HG02981 (cell line): ENCODE results near the gene ANGPTL7.
A peak's percentile ranks its signal among the peaks of the same experiment; 100 is the strongest.

Experiments used
- ATAC-seq: cut with Tn5 transposase; IDR thresholded peaks from one replicate; pipeline ENCODE4 v1.9.1; 2021; ENCODE audit warnings: mild to moderate bottlenecking, moderate library complexity; ENCODE audit not compliant: unreplicated experiment

The ANGPTL7 gene

GRCh38 chr1:11198851-11199594, 9.9 kb downstream of the ANGPTL7 start:
- ATAC-seq: no peak

DNA sequence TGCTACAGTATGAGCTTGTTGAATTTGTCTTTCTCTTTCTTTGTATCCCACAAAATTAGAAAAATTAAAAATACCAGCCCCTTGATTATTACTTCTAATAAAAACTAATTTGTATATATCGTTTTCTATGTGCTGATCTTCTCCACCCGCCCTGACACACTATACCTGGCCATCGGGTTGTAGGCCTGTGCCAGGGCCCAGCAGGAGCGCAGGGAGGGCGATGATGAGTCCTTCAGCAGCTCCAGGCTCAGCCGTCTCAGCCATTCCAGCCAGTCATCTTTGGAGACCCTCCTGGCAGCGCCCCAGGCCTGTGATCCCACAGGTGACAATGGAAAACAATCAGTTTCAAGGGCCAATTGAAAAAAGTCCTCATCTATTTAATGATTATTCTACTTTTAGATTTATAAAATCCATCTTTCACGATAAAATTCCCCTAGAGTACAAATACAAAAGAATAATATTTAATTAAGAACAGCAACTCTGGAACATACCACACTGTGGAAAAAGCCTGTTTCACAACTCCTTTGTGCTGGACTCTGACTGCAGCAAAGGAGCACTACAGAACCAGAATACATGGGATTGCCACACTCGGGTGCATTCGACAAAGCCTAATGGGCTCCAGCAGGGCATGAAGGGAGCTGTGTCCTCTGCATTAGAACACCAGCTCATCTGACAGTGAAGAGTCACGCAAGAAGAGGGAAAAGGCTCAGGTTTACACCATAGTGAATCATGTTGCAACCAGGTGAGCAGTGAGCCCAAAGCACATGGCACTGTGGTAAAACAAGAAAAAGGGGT, 15.4 kb downstream of the ANGPTL7 start:
- ATAC-seq: no peak

GRCh38 chr1:11207898-11208611, 18.9 kb downstream of the ANGPTL7 start:
- ATAC-seq: no peak

DNA sequence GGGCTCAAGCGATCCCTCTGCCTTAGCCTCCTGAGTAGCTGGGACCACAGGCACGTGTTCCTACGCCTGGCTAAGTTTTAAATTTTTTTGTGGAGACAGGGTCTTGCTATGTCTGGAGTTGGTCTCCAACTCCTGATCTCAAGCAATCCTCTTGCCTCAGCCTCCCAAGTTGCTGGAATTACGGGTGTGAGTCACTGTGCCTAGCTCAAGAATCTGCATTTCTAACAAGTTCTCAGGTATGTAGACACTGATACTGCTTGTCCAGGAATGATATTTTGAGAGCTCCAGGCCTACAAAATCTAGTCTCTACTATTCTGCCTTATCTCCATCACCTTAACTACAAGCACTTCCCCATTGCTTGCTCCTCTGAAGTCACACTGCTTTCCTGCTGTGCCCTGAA, 22.3 kb downstream of the ANGPTL7 start:
- ATAC-seq: no peak

- no peak for ATAC-seq
These were observed 22.9 kb downstream of the ANGPTL7 start for GRCh38 chr1:11211925-11212587.

DNA sequence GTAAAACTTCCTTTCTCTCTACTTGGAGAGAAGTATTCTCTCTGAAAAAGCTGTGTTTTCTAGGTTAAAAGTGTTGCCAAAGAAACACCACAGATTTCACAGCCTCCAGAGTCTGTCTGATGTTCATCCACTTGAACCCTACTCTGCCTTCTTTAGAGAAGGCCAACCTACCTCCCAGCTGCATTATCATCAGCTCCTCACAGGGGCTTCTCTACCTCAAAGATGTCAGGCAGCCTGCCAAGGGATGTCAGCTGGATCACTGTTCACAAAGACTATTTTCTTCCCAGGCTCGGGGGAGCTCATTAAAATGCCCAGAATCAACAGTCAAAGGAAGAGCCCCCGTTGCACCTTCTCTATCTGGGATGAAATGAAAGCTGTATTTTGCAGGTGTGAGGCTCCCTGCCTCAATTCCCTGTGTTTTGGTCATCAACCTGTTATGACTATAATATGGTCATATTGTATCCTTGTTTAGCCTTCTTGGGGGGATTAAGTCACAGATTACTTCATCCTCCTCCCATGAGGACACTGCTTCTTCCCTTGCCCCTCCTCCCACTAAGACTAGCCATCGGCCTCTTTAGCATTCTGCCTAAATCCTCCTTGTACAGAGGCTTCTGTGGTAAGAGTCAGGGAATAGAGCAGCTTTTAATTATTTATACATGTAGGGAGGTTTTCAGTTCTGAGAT, 25.7 kb downstream of the ANGPTL7 start:
- no peak for ATAC-seq

- ATAC-seq: no peak
These were observed 26.3 kb downstream of the ANGPTL7 start for GRCh38 chr1:11215381-11216005.

DNA sequence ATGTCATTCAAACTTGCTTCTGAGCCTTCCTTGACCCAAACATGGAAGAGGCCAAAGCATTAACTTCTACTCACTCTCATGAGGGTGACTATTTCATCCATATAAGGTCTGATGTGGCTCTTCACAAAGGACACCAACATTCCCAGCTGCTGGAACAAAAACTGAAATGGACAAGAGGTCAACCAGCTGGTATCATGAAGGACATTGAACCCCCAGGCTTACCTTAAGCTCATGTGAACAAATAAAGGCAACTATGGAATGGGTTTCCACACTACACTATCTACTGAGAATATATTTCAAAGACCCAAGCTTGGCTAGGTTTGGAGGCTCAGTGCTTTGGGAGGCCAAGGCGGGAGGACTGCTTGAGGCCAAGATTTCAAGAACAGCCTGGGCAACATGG, 26.9 kb downstream of the ANGPTL7 start:
- ATAC-seq: no peak

GRCh38 chr1:11227106-11228077, 38.2 kb downstream of the ANGPTL7 start:
- peak; percentile 67 for ATAC-seq

DNA sequence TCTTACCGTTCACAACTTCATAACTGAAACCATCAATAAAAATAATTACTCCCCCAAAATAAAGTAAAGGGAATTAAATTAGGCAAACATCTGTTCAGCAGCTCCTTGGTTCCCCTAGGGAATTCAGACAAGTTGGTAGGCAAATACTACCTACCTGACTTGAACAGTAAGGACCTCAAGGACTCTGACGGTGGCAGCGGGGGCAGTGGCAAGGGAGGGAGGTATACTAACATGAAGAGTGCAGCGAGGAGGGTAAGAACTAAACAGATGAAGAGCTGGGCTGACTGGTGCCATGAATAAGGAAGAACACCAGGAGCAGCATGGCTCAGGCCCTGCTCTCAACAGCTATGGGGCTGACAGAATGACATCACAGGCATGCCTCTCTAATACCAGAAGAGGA, 40.0 kb downstream of the ANGPTL7 start:
- no peak for ATAC-seq

DNA sequence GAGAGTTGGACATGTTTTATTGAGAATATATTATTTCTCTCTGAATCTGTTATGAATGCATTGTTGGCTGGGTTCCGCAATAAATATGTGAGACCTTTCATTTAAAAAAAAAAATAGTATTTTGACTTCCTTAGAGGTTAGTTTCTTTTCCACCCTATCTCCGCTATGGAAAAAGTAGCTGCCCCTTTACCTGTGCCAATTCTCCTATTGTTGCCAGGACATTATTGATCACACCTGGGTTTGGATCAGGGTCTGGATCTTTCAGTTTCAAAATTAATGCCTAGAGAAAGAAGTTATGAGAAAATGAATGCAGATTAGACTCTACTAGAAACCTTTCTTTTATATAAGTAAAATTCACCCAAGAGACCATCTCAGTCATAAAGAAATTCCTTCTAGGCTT, 44.1 kb downstream of the ANGPTL7 start:
- ATAC-seq: no peak

DNA sequence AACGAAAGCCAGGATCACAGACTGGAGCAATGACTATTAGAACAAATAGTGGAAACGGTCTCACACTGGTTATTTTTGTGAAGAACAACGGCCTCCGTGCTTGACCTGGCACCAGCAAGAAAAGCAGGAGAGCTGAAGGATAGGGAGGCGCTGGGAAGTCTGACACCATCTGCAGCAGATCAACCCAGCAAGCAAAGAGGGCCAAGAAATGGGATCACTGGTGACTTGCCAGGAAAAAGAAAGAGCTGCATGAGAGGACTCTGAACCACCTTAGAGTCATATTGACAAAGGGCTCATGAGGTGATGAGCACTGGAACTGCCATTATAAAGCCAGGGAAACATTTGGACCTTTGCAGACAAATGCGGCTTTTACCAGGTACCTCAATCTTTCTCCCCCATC, 48.2 kb downstream of the ANGPTL7 start:
- ATAC-seq: no peak

DNA sequence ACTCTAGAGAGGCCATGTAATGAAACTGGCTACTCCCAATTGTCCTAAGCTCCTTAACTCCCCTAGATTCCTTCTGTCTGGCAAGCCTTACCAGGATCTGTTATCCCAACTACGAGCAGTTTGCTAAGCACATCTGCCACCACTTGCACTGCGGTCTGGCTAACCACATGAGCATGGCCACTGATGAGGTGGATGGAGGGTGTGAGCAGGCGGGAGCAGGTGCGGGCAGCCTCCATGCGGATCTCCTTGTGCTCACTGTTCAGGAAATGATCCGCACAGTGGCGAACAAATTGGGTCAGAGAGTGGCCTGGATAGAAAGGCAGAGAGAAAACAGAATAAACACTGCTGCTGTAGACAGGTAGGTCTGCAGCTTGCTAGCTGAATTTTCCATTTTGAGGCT, 49.2 kb downstream of the ANGPTL7 start:
- ATAC-seq: no peak

GRCh38 chr1:11245248-11245647, 56.1 kb downstream of the ANGPTL7 start:
- no peak for ATAC-seq
